Lower lobe of right lung (tissue), 2 donors: ENCODE results near the gene ANKRD13B. TPM values are rescaled to one million over a fixed set of nuclear protein-coding genes. Genes with fewer than 3 reads are reported as not detected.

Source experiments
- ATAC-seq, 2 donors: fragments of 200-7000 bp; cut with Tn5 transposase; one replicate each; pipeline ENCODE4 v1.9.1; 2020 to 2022; ENCODE audit warnings: mild to moderate bottlenecking in 2 of 2, moderate library complexity in 2 of 2
- DNase-seq: peaks from one replicate; pipeline ENCODE4 v3.0.0-alpha.2; 2020
- H3K27ac ChIP-seq: fragments of 200-600 bp; one replicate; pipeline ENCODE4 v1.8.0; 2022
- H3K27me3 ChIP-seq: fragments of 200-600 bp; one replicate; pipeline ENCODE4 v1.8.0; 2022; ENCODE audit warnings: low read depth
- H3K36me3 ChIP-seq: fragments of 200-600 bp; one replicate; pipeline ENCODE4 v1.8.0; 2022; ENCODE audit warnings: mild to moderate bottlenecking
- H3K4me1 ChIP-seq: fragments of 200-600 bp; one replicate; pipeline ENCODE4 v1.8.0; 2022
- H3K4me3 ChIP-seq: fragments of 200-600 bp; one replicate; pipeline ENCODE4 v1.8.0; 2022; ENCODE audit warnings: mild to moderate bottlenecking
- H3K9me3 ChIP-seq: fragments of 200-600 bp; one replicate; pipeline ENCODE4 v1.8.0; 2022
- CTCF ChIP-seq: fragments of 200-600 bp; IDR thresholded peaks from one replicate; pipeline ENCODE4 v1.8.0; 2022; ENCODE audit warnings: antibody characterized with exemption, mild to moderate bottlenecking
- intact Hi-C: fragments of 100-400 bp; cut with DNase I; formaldehyde crosslinking; loops from one replicate; pipeline ENCODE4 v1.11.0; 2022
- total RNA-seq: library from RNA; stranded (reverse); fragmentation: NEBNext Ultra II Directional; extraction: Animal tissue kit (Norgen Biotek cat#: 25700); gene quantifications from one replicate; pipeline ENCODE4 v1.2.1, GENCODE V29; 2021
- donor health status: DM: no; HTN: yes; CAD: no; lungs with severe emphysema.

The ANKRD13B gene
- total RNA-seq, 1 donor from 2014 or later, result 6.6 TPM

GRCh38 chr17:29595107-29595942, 2.4 kb downstream of the ANKRD13B start:
- TF ChIP-seq CTCF, result no peak
- Histone ChIP-seq H3K27ac (no peak overlapping the region), H3K36me3 (no peaks in the 10 kb centered on the region), H3K27me3 (no peaks in the 10 kb centered on the region), H3K9me3 (no peaks in the 10 kb centered on the region), H3K4me1 (peaks cover 32% of the 10 kb centered on the region), H3K4me3 (no peak overlapping the region)
- intact Hi-C loops, result no loop called here
- DNase-seq (no peak), ATAC-seq (no peak)

- ATAC-seq (no peak), DNase-seq (peak; percentile 35)
- peaks cover 24% of the 10 kb centered on the region for H3K4me1 ChIP-seq
- H3K36me3 ChIP-seq, result no peaks in the 10 kb centered on the region
- H3K4me3 ChIP-seq, result no peak overlapping the region
- intact Hi-C loops, result no loop called here
- no peaks in the 10 kb centered on the region for H3K27me3 ChIP-seq
- no peaks in the 10 kb centered on the region for H3K9me3 ChIP-seq
- H3K27ac ChIP-seq, result no peak overlapping the region
- TF ChIP-seq CTCF, result no peak
These were observed 3.2 kb downstream of the ANKRD13B start for GRCh38 chr17:29595943-29596774.

DNA sequence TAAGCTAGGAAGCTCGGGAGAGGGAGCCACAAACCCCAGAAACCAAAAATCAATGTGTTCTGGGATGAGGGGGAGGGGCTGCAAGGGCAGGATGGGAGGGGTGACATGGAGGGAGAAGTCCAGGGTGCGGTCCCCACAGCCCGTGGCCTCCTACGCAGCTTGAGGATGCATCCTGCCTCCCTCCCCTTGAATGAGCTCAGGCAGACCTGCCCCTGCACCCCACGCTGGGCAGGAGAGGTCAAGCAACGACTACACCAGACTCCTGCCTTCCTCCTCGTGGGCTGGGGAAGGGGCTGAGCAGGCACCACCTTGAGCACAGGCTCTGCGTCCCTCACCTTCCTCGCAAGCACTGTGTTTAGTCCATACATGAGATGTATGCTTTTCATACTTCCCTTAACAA, 3.9 kb downstream of the ANKRD13B start:
- no peak for TF ChIP-seq CTCF
- Histone ChIP-seq H3K4me3 (no peak overlapping the region), H3K36me3 (no peaks in the 10 kb centered on the region), H3K9me3 (no peaks in the 10 kb centered on the region), H3K27ac (no peak overlapping the region), H3K27me3 (no peaks in the 10 kb centered on the region), H3K4me1 (peaks cover 17% of the 10 kb centered on the region)
- no peak for DNase-seq
- intact Hi-C loops, result no loop called here
- no peak for ATAC-seq

DNA sequence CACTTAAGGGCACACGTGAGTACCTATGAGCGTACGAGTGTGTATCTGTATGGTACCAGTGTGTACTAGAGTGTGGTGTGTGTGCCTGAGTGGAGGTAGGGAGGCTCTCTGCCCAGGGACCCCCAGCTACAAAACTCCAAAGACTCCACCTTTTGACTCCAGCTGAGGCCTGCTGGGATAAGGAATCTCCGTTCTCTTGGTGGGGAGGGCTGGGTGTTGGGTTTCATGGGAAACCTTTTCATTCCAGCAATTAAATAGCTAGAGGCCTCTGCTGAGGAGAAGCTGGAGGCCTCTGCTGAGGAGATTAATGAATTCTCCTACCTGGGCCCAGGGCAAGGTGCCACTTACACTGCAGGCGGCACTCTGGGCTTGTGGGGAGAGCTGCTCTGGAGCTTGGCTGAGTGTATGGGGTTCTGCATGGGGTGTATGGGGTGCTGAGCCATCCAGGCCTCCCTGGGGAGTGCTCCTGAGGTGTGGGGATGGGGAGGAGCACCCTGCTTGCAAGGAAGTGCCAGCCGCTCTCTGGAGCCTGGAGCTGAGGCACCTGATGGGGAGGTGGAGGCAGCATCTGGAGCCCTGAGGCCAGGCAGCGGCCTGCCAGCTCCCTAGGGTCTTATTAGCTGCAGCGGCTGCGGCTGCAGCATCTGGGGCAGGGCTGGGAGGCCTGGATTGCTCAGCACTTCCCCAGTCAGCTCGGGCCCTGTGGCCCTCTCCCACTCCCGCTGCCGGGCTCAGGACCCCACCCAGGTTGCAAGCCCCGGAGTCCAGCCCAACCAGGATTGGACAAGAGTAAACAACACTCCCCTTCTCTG, 4.6 kb downstream of the ANKRD13B start:
- Histone ChIP-seq H3K27ac (no peak overlapping the region), H3K36me3 (no peaks in the 10 kb centered on the region), H3K27me3 (no peaks in the 10 kb centered on the region), H3K9me3 (no peaks in the 10 kb centered on the region), H3K4me3 (no peak overlapping the region), H3K4me1 (peaks cover 10% of the 10 kb centered on the region)
- ATAC-seq, result no peak
- intact Hi-C loops, result no loop called here
- no peak for TF ChIP-seq CTCF
- no peak for DNase-seq

- Histone ChIP-seq H3K4me3 (no peak overlapping the region), H3K27ac (no peak overlapping the region), H3K27me3 (no peaks in the 10 kb centered on the region), H3K4me1 (no peaks in the 10 kb centered on the region), H3K36me3 (no peaks in the 10 kb centered on the region), H3K9me3 (no peaks in the 10 kb centered on the region)
- TF ChIP-seq CTCF, result no peak
- intact Hi-C loops, result no loop called here
- no peak for DNase-seq
- ATAC-seq, result no peak
These were observed 10.3 kb downstream of the ANKRD13B start for GRCh38 chr17:29603109-29603674.
